GM21381 (cell line): ENCODE measurements around the gene NFIX.
A peak's percentile ranks its signal among the peaks of the same experiment; 100 is the strongest.
"Not testable (repeated sequence)": the region's sequence is repeated elsewhere in the genome, so short reads cannot be mapped to it uniquely, and the experiment has no call there.

Source experiments
- ATAC-seq: cut with Tn5 transposase; IDR thresholded peaks from one replicate; pipeline ENCODE4 v1.9.1; 2021; ENCODE audit warnings: mild to moderate bottlenecking, moderate library complexity; ENCODE audit not compliant: unreplicated experiment

NFIX gene

DNA sequence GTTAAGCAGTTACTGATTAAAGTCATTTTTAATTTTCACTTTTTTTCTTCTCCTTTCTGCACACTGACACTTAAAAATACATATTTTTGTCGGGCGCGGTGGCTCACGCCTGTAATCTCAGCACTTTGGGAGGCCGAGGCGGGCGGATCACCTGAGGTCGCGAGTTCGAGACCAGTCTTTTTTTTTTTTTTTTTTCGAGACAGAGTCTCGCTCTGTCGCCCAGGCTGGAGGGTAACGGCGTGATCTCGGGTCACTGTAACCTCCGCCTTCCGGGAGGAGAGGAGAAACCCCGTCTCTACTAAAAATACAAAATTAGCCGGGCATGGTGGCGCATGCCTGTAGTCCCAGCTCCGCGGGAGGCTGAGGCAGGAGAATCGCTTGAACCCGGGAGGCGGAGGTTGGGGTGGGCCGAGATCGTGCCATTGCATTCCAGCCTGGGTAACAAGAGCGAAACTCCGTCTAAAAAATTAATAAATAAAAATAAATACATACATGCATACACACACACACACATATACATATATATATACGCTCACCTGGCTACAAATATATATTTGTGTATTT lies 37.8 kb upstream of the NFIX start:
- ATAC-seq = not testable (repeated sequence)

DNA sequence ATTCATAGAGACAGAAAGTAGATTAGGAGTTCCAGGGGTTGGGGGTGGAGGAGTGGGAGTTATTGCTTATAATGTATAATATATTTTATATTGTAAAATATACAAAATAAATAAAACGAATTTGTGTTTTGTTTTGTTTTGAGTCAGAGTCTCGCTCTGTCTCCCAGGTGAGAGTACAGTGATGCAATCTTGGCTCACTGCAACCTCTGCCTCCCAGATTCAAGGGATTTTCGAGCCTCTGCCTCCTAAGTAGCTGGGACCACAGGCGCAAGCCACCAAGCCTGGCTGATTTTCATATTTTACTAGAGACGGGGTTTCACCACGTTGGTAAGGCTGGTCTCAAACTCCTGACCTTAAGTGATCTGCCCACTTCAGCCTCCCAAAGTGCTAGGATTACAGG lies 35.8 kb upstream of the NFIX start:
- no peak for ATAC-seq

DNA sequence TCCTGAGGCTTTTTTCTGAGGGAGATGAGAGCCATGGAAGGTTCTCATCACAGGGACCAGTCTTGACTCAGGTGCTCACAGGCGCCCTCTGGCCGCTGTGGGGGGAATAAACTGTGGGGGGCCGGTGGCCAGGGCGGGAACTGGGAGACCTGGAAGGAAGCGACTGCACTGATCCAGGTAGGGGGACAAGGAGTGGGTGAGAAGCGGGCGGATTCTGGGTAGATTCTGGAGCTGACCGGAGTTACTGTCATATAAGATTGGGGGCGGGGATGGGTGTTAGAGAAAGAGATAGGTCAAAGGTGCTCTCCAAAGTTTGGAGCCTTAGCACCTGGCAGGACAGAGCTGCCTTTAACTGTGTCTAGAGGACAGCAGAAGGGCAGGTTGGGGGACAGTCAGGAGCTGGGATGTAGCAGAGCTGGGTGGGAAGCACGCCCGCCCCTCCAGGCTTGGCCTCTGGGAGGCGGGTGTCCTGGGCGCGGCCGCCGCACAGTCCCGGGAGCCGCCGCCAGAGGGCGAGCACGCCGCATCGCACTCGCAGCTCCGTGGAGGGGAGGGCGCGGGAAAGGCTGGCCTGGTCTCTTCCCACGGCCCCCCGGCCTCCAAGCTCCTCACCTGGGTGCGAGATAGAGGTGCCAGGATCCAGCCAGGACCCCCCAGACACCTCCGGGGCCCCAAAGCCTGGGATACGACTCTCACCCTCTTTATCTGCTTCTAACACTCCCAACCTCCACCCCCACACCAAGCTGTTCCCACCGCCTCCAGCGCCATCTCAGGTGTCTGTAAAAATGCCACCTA lies 30.1 kb upstream of the NFIX start:
- no peak for ATAC-seq

DNA sequence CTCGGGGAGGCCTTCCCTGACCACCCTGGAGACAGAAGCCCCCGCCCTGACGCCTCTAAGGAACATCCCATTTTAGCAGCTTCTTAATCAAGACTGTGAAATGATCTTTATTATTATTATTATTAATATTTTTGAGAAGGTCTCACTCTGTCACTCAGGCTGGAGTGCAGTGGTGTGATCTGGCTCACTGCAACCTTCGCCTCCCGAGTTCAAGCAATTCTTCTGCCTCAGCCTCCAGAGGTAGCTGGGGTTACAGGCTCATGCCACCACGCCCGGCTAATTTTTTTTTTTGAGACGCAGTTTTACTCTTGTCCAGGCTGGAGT lies 29.5 kb upstream of the NFIX start:
- no peak for ATAC-seq

DNA sequence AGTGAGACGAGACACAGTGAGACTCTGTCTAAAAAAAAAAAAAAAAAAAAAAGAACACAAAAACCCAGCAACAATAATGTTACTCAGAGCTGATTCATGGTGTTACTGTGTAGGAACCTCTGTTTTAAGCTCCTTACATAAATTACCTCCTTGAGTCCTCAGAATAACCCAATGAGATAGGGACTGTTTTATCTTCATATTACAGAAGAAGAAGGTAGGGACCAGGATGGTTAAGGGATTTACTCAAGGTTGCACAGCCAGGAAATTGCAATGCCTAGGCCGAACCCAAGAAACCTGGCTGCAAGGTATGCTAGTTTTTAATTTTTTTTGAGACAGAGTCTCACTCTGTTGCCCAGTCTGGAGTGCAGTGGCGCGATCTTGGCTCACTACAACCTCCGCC lies 27.4 kb upstream of the NFIX start:
- no peak for ATAC-seq

DNA sequence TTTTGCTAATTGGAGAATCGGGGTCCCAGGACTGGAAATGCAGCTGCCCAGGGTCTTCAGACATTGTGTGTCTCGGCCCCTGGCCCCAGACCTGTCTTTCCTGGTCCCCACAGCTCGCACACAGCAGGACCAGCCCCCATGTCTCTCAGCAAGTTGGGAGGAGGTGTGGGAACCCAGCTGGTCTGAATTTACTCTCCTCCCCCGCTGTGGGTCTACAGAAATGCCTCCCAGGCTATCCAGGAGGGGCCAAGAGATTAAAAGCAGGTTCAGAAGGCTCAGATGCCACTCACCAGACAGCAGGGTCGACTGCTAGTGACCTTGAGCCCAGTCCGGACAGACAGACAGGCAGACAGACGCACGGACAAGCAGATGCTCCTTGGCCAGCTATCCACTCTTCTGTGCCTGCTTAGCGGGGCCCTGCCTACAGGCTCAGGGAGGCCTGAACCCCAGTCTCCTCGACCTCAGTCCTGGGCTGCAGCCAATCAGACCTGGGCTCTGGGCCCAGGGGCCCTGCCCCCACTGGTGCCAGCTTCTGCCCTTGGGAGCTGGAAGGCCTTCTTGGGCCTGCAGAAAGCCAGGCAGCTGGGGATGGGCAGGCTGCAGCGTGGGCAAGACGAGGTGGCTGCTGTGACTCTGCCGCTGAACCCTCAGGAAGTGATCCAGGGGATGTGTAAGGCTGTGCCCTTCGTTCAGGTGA lies 25.8 kb upstream of the NFIX start, which contains the start of gene DAND5:
Gene DAND5 (plus strand): TSS at position 285 of the 697 bp plus-strand sequence. CDS start 85 bp downstream, at position 370.
- no peak for ATAC-seq

DNA sequence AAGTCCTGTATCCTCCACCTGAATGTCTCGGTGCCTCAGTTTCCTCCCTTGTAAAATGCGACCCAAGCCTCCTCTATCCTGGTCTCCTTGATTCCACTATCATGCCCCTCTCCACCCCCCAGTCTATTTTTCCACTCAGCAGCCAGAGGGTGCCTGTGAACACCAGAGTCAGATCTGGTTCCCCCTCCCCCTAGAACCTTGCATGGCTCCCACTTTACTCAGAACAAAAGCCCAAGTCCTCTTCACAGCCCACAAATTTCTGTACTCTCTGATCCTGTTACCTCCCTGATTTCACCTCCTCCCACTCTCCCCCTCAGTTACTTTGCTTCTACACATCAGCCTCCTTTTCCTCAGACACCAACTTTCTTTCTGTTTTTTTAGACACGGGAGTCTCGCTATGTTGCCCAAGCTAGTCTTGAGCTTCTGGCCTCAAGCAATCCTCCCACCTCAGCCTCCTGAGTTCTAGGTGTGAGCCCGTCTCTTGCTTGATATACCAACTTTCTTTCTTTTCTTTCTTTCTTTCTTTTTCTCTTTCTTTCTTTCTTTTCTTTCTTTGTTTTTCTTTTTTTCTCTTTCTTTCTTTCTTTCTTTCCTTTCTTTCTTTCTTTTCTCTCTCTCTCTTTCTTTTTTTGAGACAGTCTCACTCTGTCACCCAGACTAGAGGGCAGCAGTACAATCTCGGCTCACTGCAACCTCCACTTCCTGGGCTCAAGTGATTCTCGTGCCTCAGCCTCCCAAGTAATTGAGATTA lies 25.0 kb upstream of the NFIX start:
- ATAC-seq = no peak

DNA sequence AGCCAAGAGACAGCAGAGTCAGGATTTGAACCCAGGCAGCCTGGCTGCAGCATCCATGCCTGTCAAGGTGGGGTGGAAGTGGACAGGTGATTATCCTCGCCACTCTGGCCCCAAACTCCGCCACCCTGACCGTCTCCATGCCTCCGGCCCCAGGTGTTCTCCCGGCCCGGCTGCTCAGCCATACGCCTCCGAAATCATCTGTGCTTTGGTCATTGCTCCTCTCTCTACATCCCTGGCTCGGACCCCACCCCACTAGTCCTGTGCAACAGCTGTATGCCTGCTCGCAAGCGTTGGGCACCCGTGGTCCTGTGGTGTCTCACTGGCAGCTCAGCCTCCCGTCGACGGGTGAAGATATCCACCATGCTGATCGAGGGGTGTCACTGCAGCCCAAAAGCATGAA lies 22.0 kb upstream of the NFIX start:
- ATAC-seq = no peak

DNA sequence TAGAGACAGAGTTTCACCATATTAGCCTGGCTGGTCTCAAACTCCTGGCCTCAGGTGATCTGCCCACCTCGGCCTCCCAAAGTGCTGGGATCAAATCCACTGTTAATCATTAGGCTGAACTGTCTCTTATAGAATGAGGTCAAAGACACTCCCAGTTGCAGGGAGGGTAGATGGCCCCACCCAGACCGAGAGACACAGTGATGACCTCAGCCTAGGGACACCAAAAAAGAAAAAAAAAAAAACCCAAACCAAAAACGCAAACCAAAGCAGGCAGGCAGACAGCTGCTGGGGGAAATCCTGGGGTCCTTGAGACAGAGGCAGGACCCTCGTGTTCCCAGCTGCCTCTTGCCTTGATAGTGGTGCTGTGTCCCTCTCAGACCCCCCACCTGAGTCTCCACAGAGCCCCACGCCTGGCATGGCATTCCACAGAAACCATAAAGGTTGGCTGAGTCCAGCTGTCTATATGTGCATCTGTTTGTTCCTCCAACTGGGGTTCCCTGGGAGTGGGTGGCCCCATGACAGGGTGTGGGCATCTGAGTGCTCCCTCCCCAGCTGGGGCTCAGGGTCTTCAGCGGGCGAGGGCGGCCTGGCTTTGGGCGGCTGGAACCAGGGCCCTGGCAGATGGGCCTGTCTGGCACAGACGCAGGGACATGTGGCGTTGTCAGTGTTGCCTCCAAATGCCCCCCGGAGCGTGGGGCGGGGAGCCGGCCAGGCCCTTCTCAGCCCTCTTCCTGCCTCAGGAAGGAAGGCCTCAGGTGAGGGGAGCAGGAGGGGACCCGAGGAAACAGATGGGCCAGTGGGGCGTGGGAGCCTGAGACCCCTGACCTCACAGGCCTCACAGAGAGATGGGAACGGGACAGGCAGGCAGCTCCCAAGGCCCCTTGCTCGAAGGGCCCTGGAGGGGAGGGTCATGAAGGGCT lies 20.7 kb upstream of the NFIX start:
- ATAC-seq = no peak

DNA sequence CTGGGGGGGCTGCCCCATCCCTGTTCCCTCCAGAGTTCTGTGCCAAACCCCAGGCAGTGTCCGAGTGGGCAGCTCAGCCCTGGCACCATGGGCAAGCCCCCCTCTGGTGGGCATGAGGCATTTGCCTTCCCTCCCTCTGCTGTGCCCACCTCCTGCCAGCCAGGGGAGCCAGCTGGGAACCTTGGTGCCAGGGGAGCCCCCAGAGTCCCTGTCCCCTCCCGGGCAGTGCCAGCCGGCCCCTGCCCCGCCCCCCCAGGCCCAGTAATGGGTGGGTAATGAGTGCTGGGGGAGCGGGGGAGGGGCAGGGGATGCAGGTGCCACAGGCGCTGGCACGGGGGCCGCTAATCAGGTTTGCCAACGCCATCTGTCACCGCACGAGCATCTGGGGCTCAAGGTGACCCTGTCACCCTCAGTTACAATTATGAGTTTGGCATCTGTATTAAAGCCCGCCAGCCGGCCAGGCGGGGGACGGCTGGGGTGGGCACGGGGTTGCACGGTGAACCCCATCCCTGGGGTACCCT lies 20.0 kb upstream of the NFIX start:
- no peak for ATAC-seq

DNA sequence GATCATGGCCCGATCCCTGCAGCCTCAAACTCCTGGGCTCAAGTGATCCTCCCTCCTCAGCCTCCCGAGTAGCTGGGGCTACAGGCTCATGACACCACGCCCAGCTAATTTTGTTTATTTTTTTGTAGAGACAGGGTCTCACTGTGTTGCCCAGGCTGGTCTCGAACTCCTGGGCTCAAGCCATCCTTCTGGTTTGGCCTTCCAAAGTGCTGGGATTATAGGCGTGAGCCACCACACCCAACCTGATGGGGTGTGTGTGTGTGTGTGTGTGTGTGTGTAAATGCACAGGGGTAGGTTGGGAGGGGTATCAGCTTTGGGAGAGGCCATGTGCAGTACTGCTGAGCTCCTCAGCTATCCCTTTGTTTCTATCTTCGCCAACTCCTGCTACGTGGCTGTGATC lies 19.2 kb upstream of the NFIX start:
- ATAC-seq = not testable (repeated sequence)

DNA sequence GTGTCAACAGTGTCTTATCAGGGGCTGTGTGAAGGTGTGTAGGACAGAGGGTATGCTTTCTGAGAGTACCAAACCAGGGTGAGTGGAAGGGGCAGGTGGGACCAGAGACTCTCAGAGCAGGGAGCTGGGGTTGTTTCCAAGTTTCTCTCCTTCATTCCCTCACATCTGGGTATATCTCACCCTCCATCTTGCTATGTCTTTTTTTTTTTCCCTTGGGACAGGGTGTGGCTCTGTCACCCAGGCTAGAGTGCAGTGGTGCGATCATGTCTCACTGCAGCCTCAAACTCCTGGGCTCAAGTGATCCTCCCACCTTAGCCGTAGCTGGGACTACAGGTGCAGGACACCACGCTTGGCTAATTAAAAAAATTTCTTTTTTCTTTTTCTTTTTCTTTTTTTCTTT lies 15.3 kb upstream of the NFIX start:
- no peak for ATAC-seq

DNA sequence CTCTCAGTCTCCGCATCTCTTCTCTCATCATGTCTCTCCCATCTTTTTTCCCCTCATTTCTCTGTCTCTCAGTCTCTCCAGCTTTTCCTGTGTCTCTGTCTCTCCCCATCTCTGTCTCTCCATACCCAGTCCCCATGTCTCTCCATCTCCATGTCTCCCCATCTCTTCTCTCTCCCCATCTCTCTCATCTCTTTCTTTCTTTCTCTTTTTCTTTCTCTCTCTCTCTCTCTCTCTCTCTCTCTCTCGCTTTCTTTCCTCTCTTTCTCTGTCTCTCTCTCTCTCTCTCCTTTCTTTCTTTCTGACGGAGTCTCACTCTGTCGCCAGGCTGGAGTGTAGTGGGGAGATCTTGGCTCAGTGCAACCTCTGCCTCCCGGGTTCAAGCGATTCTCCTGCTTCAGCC lies 12.6 kb upstream of the NFIX start:
- ATAC-seq = no peak

DNA sequence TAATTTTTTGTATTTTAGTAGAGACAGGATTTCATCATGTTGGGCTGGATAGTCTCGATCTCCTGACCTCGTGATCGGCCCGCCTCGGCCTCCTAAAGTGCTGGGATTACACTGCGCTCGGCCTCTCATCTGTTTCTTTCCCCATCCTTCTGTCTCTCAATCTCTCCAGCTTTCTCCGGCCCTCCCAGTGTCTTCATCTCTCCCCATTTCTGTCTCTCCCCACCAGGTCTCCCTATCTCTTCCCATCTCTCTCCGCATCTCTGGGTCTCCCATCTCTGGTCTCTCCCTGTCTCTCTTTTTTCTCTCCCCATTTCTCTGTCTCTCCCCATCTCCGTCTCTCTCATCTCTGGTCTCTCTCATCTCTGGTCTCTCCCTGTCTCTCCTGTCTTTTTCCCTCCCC lies 12.2 kb upstream of the NFIX start:
- no peak for ATAC-seq

DNA sequence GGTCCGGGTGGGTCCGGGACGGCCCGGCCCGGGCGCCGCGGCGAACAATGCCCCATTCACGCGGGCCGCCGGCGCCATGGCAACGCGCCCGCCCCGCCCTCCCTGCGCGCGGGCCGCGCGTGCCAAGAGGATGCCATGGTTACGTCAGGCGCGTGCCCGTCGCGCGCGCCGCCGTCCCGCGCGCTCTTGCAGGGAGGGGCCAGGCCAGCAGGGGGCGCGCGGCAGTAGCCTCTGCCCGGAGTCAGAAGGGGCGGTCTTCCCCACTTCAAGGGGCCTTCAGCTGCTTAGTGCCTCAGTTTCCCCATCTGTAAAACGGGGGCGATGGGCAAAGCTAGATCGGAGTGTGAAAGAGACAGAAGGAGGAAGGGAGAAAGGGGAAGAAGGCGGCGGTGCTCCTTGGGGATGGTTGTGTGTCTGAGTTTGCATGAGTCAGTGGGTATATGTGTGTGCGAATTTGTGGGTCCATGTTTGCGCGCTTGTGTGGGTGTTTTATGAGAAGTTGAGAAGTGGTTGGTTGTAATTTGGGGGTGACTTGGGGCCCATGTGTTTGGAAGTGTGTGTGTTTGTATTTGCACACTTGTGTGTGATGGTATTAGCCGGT lies 11.6 kb upstream of the NFIX start:
- ATAC-seq = no peak

DNA sequence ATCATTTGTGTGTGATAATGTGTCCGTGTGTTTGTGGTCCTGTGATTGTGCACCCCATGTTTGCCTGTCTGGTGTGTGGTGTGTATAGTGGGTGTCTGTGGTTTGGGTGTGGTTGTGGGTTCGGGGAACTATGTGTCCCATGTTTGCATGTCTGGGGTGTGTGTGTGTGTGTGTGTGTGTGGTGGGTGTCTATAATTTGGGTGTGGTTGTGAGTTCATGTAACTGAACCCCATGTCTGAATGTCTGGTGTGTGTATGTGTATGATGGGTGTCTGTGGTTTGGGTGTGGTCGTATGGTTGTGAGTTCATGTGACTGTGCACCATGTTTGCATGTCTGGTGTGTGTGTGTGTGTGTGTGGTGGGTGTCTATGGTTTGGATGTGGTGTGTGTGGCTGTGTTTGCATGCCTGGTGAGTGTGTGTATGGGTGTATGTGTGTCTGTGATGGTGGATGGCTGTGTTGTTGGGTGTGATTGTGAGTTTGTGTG lies 11.1 kb upstream of the NFIX start:
- no peak for ATAC-seq

DNA sequence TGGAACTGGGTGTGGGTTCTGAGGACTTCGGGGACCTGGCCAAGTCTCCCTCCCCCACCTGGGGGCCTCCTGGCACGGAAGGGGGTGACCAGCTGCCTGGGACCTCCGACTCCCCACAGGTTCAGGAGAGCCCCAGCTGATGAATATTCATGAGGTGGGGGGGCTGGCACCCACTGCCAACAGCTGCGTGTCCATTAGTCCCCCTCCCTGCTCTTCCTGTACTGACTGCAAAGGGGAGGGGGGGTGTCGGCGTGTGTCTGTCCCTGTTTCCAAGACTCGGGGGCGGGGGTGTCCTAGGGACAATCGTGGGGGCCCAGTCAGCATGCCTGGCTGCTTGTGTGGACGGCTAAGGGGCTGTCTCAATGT lies 10.6 kb upstream of the NFIX start:
- ATAC-seq = no peak

DNA sequence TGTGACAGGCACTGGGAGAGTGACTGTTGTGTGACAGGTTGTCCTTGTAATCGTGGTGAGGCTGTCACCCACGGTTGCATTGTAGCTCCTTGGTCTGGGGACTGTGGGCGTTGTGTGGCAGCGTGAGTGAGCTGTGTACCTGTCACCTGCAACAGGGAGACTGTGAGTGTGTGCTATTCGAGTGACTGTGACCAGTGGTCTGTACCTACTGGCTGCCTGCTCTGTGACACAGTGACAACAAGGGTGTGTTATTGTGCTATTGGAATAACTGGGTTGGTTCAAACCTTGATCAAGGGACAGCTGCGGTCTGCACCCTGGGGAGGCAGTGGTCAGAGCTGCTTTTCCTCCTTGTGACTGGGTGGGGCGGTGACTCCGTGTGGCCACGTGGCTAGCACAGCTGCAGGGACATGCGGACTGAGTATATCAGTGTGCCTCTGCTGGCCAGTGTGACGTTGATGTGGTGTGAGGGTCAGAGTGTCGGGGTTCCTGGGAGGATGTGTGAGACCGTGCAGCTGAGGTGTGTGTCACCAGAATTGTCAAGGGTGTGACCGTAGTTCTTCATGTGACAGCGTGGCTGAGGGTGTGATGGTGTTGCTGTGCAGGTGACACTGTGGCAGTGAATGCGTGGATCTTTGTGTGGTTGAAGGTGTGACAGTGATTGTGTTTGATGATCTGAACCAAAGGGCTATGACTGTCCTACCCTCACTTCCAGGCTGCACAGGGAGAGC lies 10.1 kb upstream of the NFIX start:
- ATAC-seq = peak; percentile 49

DNA sequence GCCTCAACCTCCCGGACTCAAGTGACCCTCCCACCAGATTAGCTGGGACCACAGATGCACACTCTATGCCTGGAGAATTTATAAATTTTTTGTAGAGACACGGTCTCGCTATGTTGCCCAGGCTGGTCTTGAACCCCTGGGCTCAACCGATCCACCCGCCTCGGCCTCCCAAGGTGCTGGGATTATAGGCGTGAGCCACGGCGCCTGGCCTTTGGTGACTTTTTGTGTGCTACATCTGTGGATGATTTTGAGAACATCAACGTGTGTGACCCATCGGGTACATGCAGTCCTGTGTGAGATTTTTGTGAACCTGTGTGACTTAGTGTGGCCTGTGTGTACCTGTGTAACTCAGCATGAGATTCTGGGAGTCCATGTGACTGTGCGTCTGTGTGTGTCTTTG lies 8.5 kb upstream of the NFIX start:
- no peak for ATAC-seq
